CD4-positive, alpha-beta T cell treated with Interleukin-21 for 1 hour (primary cell): ENCODE results near the gene GRK4.
"Not testable (repeated sequence)": the region's sequence is repeated elsewhere in the genome, so short reads cannot be mapped to it uniquely, and the experiment has no call there.

Experiments
- DNase-seq: peaks from one replicate; pipeline ENCODE4 v3.0.0-alpha.2; 2020

The GRK4 gene

DNA sequence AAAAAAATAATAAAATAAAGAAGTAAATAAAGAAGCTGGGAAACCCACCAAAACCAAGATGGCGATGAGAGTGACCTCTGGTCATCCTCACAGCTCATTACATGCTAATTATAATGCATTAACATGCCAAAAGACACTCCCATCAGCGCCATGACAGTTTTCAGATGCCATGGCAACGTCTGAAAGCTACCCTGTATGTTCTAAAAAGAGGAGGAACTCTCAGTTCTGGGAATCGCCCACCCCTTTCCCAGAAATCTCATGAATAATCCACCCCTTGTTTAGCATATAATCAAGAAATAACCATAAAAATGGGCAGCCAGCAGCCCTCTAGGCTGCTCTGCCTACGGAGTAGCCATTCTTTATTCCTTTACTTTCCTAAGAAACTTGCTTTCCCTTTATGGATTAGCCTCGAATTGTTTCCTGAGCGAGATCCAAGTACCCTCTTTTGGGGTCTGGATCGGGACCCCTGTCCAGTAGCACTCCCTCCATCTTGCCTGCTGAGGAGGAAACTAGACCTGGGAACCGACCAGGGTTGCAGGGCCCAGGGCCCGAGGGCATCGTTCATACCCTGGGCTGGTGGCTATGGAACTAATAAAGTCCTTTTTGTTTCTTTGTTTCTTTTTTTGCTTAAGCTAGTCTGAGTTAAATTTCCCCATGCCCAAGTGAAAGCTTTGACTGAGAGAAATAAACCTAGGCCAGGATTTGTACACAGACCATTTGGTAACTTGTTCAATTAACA, 80.1 kb downstream of the GRK4 start:
- no peak for DNase-seq

DNA sequence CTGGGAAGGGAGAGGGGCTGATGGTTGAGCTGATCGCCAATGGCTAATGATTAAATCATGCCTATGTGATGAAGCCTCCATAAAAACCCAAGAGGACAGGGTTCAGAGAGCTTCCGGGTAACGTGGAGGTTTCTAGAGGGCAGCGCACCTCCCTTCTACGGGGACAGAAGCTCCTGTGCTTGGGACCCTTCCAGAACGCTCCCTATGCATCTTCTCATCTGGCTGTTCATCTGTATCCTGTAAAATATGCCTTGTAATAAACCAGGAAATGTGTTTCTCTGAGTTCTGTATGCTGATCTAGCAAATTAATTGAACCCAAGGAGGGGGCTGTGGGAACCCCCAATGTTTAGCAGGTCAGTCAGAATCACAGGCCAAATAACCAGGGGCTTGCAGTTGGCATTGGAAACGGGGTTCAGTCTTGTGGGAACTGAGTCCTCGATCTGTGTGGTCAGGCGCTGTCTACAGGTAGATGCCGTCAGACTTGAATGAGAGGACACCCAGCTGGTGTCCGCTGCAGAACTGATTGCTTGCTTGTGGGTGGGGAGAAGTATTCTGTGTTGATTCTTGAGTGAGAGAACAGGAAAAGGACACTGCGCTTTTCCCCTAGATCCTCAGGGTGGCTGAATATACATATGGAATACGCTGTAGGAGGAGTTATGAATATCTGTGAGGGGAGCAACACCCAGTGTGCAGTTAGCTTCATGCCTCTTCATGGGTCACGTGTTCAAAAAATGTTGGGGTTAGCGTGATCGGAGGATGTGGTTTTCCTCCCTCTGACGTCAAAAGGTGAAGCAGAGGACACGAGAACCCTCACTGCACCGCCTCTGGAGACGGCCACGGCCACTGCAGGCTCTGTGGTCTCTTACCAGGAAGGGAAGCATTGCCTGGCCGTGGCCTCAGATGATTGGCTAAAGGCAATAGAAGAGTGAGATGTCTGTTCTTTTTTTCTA, 81.8 kb downstream of the GRK4 start:
- DNase-seq, result peak; percentile 88

DNA sequence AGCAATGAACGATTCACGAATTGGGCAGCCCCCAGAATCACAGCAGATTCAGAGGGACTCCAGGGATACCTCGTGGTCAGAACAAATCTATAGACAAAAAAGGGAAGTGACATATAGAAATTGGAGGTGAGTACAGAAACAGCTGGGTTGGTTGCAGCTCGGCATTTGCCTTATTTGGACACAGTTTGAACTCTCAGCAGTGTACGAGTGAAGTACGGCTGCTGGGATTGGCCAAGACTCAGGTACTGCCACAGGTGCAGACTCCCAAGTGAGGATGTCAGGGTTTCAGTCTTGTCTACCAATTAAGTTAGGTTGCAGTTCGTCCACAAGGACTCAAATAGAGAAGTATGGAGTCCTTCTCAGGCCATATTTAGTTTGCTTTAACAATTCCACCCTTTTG, 82.8 kb downstream of the GRK4 start:
- DNase-seq, result no peak

DNA sequence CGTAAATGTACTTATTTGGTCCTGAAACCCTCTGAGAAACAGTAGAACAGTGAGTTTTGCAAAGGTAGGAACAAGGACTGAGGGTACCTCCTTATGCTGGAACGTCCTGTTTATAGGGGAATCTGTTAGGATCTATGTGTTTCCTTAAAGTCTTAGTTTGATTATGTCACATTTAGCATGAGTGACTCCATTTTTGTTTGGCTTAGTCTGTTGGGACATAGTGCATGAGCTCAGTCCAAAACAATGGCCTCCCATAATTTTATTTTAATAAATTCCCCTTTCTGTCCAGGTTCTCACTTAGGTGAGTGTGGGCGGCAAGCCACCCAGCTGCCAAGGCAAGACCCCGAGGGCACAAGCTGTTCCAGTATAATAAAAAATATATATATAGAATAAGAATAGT, 83.3 kb downstream of the GRK4 start:
- no peak for DNase-seq

DNA sequence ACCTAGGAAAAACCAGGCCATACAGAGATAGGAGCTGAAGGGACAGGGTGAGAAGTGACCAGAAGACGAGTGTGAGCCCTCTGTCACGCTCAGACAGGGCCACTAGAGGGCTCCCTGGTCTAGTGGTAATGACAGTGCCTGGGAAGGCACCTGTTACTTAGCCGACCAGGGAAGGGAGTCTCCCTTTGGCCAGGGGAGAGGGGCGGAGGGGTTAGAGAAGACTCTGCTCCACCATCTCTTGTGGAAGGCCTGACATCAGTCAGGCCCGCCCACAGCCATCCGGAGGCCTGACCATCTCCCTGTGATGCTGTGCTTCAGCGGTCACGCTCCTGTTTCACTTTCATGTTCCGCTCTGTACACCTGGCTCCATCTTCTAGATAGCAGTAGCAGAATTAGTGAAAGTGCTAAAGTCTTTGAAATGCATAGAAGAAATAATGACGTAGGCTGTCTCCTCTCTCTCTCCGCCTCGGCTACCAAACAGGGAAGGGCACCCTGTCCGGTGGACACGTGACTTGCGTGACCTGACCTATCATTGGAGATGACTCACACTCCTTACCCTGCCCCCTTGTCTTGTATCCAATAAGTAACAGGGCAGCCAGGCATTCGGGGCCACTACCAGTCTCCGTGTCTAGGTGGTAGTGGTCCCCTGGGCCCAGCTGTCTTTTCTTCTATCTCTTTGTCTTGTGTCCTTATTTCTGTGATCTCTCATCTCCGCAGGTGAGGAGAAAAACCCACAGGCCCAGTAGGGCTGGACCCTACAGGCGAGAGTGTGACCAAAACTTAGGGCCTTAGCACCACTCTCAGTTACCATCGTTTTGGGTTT, 84.3 kb downstream of the GRK4 start:
- peak; percentile 89 for DNase-seq

DNA sequence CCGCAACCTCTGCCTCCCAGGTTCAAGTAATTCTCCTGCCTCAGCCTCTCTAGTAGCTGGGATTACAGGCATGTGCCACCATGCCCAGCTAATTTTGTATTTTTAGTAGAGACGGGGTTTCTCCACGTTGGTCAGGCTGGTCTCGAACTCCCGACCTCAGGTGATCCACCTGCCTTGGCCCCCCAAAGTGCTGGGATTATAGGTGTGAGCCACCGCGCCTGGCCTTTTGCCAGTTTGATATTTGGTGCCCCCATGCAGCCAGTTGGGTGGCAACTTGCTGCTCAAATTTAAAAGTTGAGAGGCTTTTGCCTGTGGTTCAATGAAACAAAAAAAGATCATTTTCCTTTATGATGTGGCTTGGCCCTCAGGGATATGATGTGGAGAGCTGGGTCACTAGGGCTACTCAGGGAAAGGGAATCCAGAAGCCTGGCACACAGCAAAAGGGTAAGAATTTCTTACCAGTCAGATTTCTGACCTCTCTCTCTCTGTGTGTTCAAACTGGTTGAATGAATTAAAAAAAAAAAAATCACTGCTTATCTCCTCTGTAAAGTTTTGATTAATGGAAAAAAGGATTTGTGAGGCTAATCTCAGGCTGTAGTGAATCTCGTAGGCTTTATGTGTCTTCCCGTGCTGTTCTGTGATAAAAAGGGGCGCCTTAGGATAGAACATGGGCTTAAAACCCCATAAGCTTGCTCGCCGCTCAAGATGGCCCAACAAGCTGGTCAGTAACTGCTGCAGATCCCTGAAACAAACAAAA, 87.9 kb downstream of the GRK4 start:
- DNase-seq, result not testable (repeated sequence)

DNA sequence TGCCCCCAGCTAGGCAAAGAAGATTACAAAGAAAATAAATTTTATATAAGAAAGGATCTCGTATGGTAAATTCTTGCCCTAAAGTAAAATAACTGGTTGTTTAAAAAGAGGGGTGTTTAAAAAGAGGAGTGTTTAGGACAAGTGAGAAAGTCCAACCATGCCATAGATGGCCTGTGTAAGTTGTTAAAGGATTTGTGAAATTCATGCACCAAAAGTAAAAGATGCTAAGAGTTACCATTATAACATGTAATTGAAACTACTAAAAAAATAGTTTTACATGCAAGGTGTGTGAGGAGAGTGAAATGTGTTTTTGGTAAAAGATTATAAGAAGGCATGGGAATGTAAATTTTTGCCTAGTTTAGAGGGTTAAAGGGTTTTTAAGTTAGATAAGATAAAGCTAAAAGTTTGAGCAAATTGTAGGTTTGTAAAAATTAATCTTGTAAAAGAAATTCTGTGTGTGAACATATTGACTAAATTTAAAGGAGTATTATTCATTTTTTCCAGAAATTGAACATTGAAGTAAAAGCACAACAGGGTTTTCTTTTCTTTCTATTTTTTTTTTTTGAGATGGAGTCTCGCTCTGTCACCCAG, 90.9 kb downstream of the GRK4 start:
- DNase-seq, result no peak

DNA sequence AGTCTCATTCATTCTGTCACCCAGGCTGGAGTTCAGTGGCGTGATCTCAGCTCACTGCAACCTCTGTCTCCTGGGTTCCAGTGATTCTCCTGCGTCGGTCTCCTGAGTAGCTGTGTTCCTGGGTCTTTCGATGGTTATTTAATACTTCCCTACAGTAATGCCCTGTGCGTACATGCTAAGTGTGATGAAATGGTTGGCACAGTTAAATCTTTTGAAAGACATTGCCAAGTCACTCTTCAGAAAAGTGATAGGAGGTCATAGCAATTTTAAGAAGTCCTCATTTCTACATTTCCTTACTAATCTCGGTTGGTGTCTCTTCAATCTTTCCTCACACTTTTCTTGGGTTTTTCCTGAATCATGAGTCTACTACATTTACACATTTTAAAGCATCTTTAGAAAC, 96.6 kb downstream of the GRK4 start:
- DNase-seq, result no peak

DNA sequence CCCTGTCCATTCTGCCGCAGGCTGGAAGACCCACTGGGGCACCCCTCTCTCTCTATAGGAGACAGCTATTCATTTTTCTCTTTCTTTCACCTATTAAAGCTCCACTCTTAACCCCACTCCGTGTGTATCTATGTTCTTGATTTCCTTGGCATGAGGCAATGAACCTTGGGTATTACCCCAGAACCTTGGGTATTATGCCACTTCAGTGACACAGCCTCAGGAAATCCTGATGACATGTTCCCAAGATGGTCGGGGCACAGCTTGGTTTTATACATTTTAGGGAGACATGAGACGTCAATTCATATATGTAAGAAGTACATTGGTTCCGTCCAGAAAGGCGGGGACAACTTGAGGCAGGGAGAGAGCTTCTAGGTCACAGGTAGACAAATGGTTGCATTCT, 97.6 kb downstream of the GRK4 start:
- no peak for DNase-seq

DNA sequence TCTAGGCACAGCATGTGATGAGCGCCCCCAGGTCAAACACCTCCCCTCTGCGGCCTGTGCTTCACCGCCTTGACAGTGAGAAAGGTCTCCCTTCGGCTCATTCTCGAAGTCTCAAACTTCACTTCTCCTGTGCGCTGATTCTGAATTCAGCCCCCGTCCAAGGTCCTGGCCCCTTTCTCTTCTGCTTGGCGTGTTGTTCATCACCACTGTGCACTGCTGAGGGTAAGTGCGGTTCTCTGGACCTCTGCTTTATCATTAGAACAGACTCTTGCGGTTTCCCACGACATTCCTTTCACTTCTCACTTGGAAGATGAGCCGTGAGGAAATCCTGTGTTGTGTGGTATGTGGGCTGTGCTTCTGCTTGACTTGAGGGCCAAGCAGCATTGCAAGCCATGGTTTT, 99.1 kb downstream of the GRK4 start:
- DNase-seq, result no peak

DNA sequence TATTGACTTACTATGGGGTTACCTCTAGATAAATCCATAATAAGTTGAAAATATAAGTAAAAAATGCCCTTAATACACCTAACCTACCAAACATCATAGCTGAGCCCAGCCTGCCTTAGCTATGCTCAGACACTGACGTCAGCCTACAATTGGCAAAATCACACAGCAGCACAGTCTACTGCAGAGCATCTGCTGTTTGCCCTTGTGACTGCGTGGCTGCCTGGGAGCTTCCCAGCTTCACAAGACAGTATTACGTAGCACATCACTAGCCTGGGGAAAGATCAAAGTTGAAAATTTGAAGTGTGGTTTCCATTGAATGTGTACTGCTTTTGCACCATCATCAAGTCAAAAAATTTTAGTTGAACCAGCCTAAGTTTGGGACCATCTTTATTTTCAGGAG, 102.2 kb downstream of the GRK4 start:
- DNase-seq, result no peak

DNA sequence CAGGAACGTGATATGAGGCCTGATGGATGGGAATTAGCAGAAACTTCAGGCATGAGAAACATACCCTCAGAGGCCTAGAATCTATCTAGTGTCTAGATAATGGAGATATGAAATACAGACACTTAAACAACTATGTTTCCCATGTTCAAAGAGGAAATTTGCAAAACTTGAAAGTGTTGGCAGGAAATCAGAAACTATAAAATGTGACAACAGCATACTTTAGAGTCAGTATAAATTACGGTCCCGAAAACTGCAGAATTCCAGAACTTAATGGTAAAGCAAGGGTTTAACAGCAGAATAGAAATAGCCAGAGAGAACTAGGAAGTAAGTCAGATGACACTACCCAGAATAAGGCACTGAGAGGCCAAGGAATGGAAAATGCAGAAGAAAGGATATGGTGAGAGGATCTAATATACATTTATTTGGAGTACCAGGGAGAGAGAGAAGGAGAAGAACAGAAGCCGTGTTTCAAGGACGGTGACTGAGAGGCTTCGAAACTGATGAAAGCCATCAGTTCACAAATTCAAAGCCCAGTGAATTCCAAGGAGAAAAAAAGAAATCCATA, 103.5 kb downstream of the GRK4 start:
- DNase-seq, result no peak

DNA sequence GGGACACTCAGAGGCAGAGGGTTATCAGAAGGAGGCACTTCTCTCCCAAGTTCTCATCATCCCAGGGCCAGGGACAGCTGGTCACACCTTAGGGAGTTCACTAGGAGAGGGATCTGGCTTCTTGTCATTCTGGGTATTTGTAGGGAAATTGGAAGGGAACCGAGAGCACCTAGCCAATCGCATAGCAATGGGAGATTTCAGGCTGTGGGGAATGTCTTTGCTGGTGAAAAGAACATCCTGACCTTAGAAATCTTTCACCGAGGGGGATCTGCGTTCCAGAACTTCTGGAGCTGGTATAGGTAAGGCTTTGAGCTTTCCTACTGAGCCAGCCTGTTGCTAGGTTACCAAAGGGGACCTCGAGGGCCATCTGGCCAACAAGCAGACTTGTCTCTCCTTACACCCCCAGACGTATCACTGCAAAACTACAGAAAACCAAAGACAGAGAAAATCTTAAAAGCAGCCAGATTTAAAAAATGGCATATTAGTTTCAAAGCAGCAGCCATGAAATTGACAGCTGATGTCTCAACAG, 104.2 kb downstream of the GRK4 start:
- DNase-seq, result no peak

DNA sequence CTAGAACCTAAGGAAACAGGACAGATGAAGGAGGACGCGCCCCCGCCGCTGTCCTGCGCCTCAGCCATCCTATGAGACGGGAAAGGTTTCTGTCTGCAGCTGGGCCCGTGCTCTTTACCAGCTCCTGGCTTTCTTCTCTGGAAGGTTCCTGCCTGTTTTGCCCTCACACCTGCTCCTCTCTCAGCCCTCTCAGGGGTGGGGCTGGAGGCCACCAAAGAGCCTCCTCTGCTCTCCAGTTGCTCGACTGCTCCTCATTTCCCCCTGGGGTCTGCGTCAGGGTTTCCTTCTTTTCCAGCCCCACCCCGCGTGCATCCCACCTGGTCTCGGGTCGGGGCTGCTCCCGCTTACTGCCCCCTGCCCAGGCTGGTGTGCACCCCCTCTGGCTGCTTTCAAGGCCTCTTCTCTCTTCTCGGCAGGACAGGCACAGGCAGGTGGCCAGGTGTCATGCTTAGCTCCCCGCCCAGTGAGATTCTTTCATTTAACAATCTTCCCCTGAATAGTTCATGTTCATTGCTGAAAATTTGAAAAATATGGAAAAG, 106.4 kb downstream of the GRK4 start:
- DNase-seq, result no peak

DNA sequence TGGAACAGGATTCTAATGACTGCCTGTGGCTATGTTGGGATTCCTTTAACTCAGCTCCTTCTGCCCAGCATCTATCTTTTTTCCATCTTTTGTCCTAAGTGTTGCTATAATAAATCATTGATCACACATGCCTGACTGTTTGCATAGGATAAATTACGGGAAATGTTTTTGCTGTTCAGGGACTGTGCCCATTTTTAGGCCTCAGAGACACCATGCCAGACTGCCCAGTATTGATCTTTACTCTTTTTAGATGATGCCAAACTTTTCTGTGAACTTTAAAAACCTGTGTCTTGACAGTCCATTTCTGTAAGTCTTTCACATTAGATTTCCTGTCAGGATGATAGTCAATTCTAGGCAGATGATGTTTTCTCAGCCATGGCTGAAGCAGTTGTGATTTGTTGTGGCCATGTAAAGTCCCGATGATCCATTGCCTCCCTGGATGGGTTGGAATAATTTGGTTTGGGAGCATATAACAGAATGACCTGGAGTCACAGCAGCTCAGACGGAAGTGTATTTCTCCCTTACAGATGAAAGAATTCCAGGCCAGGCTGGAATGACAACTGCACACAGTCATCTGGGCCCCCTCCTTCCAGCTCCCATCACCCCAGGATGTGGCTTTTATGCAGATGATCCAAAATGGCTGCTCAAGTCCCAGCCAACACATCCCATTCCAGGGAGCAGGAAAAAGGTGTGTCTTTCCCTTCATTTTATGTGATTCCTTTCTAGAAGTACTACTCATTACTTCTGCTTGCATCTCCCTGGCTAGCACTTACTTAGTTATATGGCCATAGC, 107.5 kb downstream of the GRK4 start:
- DNase-seq, result no peak

DNA sequence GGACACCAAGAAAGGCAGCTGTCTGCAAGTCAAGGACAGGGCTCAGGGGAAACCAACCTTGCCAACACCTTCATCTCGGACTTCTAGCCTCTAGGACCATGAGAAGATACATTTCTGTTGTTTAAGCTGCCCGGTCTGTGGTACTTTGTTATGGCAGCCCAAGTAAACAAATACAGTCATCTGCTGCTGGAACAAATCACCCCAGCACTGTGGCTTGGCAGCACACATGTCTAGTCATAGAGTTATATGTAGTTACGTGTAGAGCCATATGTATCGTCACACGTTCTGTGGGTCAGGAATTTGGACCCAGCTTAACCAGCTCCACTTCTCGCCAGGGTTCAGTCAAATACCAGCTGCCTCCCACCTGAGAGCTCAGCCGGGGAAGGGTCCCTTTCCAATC, 108.4 kb downstream of the GRK4 start:
- no peak for DNase-seq

DNA sequence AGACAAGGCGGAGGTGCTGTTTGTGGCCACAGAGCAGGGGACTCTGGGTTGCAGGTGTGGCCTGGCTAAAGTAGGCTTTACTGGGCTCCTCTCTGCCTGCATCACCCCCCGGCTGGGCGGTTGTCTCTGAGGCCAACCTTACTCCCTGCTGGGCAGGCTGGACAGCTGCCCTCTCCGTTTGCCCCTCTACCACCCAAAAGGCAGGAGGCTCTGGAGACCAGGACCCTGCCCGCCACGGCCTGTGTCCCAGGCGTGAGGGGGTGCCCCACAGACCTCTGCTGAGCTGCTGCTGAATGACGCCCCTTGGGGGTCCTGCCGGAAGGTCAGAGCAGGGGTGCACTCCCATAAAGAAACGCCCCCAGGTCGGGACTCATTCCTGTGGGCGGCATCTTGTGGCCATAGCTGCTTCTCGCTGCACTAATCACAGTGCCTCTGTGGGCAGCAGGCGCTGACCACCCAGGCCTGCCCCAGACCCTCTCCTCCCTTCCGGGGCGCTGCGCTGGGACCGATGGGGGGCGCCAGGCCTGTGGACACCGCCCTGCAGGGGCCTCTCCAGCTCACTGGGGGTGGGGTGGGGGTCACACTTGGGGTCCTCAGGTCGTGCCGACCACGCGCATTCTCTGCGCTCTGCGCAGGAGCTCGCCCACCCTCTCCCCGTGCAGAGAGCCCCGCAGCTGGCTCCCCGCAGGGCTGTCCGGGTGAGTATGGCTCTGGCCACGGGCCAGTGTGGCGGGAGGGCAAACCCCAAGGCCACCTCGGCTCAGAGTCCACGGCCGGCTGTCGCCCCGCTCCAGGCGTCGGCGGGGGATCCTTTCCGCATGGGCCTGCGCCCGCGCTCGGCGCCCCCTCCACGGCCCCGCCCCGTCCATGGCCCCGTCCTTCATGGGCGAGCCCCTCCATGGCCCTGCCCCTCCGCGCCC, 110.0 kb downstream of the GRK4 start:
- no peak for DNase-seq

DNA sequence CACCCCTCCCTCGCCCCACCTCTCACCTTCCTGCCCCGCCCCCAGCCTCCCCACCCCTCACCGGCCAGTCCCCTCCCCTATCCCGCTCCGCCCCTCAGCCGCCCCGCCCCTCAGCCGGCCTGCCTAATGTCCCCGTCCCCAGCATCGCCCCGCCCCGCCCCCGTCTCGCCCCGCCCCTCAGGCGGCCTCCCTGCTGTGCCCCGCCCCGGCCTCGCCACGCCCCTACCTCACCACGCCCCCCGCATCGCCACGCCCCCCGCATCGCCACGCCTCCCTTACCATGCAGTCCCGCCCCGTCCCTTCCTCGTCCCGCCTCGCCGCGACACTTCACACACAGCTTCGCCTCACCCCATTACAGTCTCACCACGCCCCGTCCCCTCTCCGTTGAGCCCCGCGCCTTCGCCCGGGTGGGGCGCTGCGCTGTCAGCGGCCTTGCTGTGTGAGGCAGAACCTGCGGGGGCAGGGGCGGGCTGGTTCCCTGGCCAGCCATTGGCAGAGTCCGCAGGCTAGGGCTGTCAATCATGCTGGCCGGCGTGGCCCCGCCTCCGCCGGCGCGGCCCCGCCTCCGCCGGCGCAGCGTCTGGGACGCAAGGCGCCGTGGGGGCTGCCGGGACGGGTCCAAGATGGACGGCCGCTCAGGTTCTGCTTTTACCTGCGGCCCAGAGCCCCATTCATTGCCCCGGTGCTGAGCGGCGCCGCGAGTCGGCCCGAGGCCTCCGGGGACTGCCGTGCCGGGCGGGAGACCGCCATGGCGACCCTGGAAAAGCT, 110.9 kb downstream of the GRK4 start, which contains the start of the genes HTT and HTT-AS:
HTT (plus strand) TSS at position 604 of the 768 bp plus-strand sequence; CDS start at position 749, 145 bp downstream.
HTT-AS (minus strand) TSS at position 461 of the 768 bp plus-strand sequence.
- DNase-seq, result peak; percentile 96
